Stimulated activated CD8-positive, alpha-beta memory T cell treated with anti-CD3 and anti-CD28 coated beads, Interleukin-4, amount 100 ng/mL, for 48 hours (primary cell): ENCODE results near the gene ITGA3.
"Not testable (repeated sequence)": the region's sequence is repeated elsewhere in the genome, so short reads cannot be mapped to it uniquely, and the experiment has no call there.

Source experiments
- DNase-seq: peaks from one replicate; pipeline ENCODE4 v3.0.0-alpha.2; 2020

The ITGA3 gene

GRCh38 chr17:50035421-50035879 is 20.5 kb upstream of the ITGA3 start:
- no peak for DNase-seq

GRCh38 chr17:50035945-50036344 is 20.0 kb upstream of the ITGA3 start:
- DNase-seq, result no peak

DNA sequence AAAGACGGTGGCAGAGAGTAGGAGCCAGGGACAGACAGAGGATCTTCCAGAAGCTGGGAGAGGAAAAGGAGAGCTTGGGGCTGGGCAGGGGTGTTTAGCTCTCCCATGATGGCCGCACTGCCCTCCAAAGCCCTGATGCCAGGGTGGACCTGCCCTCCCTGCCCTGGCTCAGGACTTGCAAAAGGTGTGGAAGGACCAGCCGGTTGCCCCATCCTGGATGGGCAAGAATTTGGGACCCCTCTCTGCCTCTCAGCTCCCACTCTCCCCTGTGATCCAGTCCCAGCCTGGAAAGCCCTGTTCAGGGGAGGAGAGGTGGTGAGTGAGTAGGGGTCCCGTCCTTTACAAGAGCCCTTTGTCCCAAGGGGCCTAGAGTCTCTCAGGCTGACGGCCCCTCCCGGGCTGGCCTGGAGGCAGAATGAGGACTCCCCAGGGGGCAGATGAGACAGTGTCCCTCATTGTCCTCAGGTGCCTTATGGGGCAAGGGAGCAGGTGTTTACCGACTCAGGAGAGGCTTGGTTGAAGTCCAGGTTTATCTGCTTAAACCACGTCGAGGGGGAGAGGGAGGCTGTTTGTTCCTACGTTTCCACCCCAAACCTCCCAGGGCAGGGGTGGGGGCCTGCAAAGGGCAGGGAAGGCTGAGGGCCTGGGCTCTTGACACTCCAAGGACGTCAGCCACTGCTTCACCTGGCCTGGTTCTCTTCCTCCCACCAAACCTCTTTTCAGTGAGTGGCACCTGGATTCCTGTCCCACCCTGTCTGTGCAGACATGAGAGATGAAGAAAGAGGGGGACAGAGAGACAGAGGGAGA is 19.3 kb upstream of the ITGA3 start:
- no peak for DNase-seq

- DNase-seq, result no peak
Measured at GRCh38 chr17:50037321-50038107, 18.4 kb upstream of the ITGA3 start.

- no peak for DNase-seq
Measured at GRCh38 chr17:50039058-50039457, 16.9 kb upstream of the ITGA3 start.

- DNase-seq, result not testable (repeated sequence)
Measured at GRCh38 chr17:50040496-50040895, 15.4 kb upstream of the ITGA3 start.

DNA sequence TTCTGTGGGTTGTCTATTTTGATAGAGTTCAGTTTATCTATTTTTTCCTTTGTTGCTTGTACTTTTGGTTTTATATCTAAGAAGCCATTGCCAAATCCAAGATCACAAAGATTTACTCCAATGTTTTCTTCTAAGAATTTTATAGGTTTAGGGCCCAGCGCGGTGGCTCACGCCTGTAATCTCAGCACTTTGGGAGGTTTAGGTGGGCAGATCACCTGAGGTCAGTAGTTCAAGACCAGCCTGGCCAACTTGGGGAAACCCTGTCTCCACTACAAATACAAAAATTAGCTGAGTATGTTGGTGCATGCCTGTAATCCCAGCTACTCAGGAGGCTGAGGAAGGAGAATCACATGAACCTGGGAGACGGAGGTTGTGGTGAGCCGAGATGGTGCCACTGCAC is 13.7 kb upstream of the ITGA3 start:
- DNase-seq, result no peak

DNA sequence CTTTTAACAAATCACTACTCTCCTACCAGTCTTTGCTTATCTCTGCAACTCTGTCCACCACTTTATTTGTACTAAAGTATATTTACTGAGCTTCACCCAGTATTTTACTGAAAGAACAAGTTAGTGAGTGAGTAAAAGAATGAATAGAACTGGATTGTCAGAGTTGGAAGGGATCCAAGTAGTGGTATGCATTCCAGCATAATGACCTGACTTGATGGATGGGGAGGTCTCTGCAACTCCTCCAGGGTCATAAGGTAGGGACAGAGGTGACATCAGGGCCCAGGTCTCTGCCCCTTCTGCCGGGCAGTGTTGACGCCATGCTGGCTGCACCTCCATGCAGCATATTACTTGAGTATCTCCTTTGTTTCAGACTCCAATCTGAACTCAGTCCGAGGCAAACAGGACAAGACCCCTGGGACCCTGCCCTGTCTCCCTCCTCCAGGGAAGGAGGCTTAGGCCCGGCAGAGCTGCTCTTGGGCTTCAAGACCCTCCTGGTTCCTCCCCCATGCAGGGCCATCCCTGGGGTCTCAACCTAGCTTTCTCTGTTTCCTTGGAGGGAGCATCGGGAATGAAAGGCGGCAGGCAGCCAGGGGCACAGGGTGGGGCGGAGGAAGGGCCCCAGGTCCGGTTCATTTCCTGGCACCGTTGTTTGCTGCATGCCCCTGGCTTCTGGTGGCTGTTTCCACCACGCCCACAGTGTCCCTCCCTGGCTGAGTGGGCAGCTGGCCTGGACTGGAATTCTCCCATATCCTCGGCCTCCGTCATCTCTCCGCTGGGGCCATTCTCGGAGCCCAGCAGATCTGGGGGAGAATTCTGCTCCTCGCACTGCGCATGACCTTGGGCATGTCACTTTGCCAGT is 12.4 kb upstream of the ITGA3 start:
- DNase-seq, result no peak

- DNase-seq, result no peak
Measured at GRCh38 chr17:50044483-50044882, 11.4 kb upstream of the ITGA3 start.

DNA sequence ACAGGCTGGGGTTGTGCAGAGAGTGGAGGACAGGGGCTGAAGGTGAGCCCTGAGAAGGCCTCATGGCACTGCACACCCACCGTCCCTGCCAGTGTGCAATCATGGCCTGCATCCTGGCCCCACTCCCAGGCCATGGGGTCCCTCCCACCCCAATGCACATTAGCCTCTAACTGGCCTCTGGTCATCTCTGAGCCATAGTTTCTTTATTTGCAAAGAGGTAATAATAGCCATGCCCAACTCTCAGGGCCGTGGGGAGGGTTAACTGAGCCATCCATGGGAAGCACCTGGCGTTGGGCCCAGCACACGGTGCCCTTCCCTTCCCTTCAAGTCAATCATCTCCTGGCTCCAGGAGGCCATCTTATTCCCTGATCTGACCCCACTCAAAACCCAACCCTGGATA is 10.8 kb upstream of the ITGA3 start:
- no peak for DNase-seq

- no peak for DNase-seq
Measured at GRCh38 chr17:50046179-50046578, 9.7 kb upstream of the ITGA3 start.

DNA sequence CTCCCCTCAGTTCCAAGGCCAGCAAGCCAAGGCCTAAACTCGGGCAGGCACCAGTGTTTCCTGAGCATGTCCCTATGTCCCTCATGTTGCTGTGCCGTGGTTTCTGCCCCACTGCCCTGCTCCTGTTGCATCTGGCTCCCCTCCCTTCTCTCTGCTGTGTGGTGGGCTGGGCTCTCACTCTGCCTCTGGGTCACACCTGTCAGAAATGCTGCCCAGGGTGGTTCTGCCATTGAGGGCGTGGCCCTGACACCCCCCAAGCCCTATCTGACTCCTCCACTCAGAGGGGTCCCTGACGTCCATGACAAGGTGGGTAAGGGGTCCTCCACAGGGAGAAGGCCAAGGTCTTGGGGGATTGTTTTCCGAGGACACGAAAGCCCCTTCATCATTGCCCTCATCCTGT is 9.2 kb upstream of the ITGA3 start:
- DNase-seq, result no peak

- no peak for DNase-seq
Measured at GRCh38 chr17:50047083-50047482, 8.8 kb upstream of the ITGA3 start.

DNA sequence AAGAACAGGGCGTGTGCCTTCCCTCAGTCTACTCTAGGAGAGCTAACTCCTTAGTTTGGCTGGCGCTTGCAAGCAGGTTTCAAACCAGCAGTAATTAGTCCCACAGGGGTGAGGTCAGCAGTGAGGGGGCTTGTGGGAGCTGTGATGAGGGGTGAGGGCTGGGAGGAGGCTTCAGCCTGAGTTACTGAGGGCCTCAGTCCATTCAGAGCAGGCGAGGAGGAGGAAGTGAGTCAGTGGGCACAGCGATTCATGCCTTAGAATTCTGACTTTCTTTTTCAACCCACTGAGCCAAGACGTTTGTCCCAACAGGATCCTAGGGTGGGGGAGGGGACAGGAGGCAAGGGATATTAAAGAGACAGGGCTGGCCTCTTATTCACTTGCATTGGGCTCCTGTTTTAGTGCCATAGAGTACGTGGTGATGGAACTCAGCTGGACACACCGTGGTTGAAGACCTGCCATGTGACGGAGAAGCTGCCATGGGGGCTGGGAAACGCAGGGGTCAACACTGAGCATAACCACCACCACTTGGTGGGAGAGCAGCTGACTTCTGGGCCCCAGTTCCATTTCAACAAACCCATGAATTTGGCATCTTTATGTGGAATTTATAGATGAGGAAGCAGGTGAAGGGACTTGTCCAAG is 8.3 kb upstream of the ITGA3 start:
- peak; percentile 59 for DNase-seq

GRCh38 chr17:50048146-50048720 is 7.7 kb upstream of the ITGA3 start:
- DNase-seq, result no peak

DNA sequence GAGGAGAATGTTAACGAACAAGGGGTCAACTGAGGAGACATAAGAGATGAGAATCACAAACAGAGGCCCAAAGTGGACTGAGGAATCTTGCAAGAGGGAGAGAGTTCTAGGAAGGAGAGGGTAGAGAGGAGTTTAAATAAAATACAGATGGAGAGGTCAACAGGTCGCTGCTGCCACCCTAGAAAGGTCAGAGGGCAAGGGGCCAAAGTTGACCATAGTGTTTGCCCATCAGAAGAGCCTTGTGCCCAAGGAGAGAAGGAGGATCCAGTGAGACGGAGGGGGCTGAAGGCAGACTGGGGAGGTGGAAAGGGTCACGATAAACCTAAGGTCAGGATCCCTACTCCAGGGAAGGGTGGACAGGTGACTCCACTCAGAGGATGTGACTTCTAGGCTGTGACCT is 6.9 kb upstream of the ITGA3 start:
- no peak for DNase-seq

GRCh38 chr17:50049636-50050035 is 6.3 kb upstream of the ITGA3 start:
- no peak for DNase-seq

- DNase-seq, result no peak
Measured at GRCh38 chr17:50050431-50051032, 5.4 kb upstream of the ITGA3 start.

DNA sequence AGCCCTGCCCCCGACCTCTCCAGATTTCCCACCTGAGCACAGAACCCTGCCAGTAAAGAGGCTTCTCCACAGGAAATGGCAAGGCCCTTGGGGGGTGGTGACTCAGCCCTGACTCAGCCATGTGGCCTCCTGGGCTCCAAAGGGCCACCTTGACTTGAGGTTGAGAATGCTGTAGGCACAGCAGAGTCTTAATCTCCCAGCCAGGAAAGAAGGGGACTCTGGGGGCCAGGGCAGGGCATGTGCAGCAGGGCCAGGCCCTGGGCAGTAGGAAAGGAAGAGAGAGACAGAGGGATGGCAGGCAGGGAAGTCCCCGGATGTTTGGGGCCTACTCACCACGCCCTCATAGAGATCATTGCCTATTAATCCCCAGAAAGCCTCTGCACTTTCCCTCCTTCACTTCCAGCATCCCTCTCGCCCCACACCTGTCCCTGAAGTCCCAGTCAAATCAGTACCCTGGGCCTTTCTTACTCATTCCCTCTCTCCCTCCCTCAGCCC is 4.8 kb upstream of the ITGA3 start:
- peak; percentile 88 for DNase-seq

GRCh38 chr17:50051606-50052005 is 4.3 kb upstream of the ITGA3 start:
- DNase-seq, result no peak

- DNase-seq, result no peak
Measured at GRCh38 chr17:50052241-50052796, 3.6 kb upstream of the ITGA3 start.
